Heart right ventricle (tissue), 16 donors: Measurements from ENCODE around the gene DNAJB4. TPM values are rescaled to one million over a fixed set of nuclear protein-coding genes. Genes with fewer than 3 reads are reported as not detected.
A peak's percentile ranks its signal among the peaks of the same experiment; 100 is the strongest.
"Not testable (repeated sequence)": the region's sequence is repeated elsewhere in the genome, so short reads cannot be mapped to it uniquely, and the experiment has no call there.

Source experiments
- ATAC-seq, 8 donors: fragments of 200-7000 bp; cut with Tn5 transposase; one replicate each; pipeline ENCODE4 v1.9.1; 2020; ENCODE audit warnings: mild to moderate bottlenecking in 8 of 8, moderate library complexity in 8 of 8, moderate number of reproducible peaks in 1 of 8
- DNase-seq, 2 donors: peaks; one replicate each; pipeline ENCODE4 v3.0.0-alpha.2; 2020
- H3K27ac ChIP-seq, 10 donors: fragments of 200-600 bp; sonication (generic) in 2 of 10; one replicate each; pipeline versions ENCODE4 v1.5.0 to v1.8.0; 2020 to 2022; ENCODE audit warnings: mild to moderate bottlenecking in 3 of 10
- H3K27me3 ChIP-seq, 7 donors: fragments of 200-600 bp; one replicate each; pipeline ENCODE4 v1.8.0; 2021 to 2022; ENCODE audit warnings: mild to moderate bottlenecking in 2 of 7
- H3K36me3 ChIP-seq, 9 donors: fragments of 200-600 bp; sonication (generic) in 1 of 9; one replicate each; pipeline versions ENCODE4 v1.5.0 to v1.8.0; 2020 to 2022; ENCODE audit warnings: mild to moderate bottlenecking in 2 of 9
- H3K4me1 ChIP-seq, 9 donors: fragments of 200-600 bp; sonication (generic) in 1 of 9; one replicate each; pipeline versions ENCODE4 v1.5.0 to v1.8.0; 2020 to 2022; ENCODE audit warnings: mild to moderate bottlenecking in 4 of 9
- H3K4me3 ChIP-seq, 10 donors: fragments of 200-600 bp; sonication (generic) in 2 of 10; one replicate each; pipeline versions ENCODE4 v1.5.0 to v1.8.0; 2020 to 2022; ENCODE audit warnings: mild to moderate bottlenecking in 7 of 10, moderate library complexity in 2 of 10
- H3K9me3 ChIP-seq, 11 donors: fragments of 200-600 bp in 10 of 11; sonication (generic) in 2 of 11; one replicate each; pipeline versions ENCODE4 v1.5.0 to v1.8.0; 2013 to 2022; ENCODE audit warnings: mild to moderate bottlenecking in 2 of 11, control low read depth in 1 of 11, moderate library complexity in 1 of 11
- CTCF ChIP-seq, 9 donors: fragments of 200-600 bp; sonication (generic) in 2 of 9; IDR thresholded peaks; one replicate each; pipeline versions ENCODE4 v1.5.0 to v1.8.0; 2021 to 2022; ENCODE audit warnings: antibody characterized with exemption in 9 of 9, mild to moderate bottlenecking in 5 of 9, moderate library complexity in 1 of 9
- WGBS, 2 donors: extraction: QIAGEN DNeasy Blood & Tissue Kit; methylation state at CpG; one replicate each; pipeline ENCODE4 v1.1.7; 2013; ENCODE audit warnings: inconsistent platforms in 1 of 2; 5-methylcytosine and 5-hydroxymethylcytosine counted together
- intact Hi-C, 10 donors: fragments of 100-400 bp; cut with DNase I; formaldehyde crosslinking; loops; one replicate each; pipeline versions ENCODE4 v1.11.1 to v1.14.2; 2022
- polyA plus RNA-seq, 2 donors: library from polyadenylated mRNA; stranded (reverse); fragments of 200-250 nt; gene quantifications; one replicate each; pipeline ENCODE4 v1.2.3, GENCODE V29; 2013
- total RNA-seq, 10 donors: library from RNA; stranded (reverse); fragmentation: NEBNext Ultra II Directional in 3 of 10; extraction: Animal tissue kit (Norgen Biotek cat#: 25700) in 3 of 10; gene quantifications; one replicate each; pipeline versions ENCODE4 v1.2.1 to v1.2.4, GENCODE V29; 2021 to 2023
- donor health status: Arrhythmogenic right ventricular cardiomyopathy.
- donor health status: ischemic (EF 13 %, LVEDD 7.1; RV severe dilation, severe dysfunction).
- donor health status: healthy with polysubstance abuse.
- donor health status: DM: no; HTN: yes; CAD: no.
- donor health status: DM: no; HTN: no; CAD: no.
- donor health status: ischemic (EF 25% LVEDD 6.9; RV normal size, moderate dysfunction).
- donor health status: ischemic (EF 25% LVEDD 5.7; RV mildly dilated, moderate dysfunction).
- donor health status: healthy.
- donor health status: DM: yes; HTN: yes; CAD: no.
- donor health status: Ischemic cardiomyopathy.
- donor health status: ischemic (EF 35%, LVEDD 5.7; RV mildly dilated, moderate dysfunction).
- donor health status: nonischemic (EF 11% LVEDD 7.7; RV severe dilation, severe dysfunction).
- donor health status: DM: yes; HTN: yes; CAD: no.
- donor health status: PGD.
- donor health status: ischemic (EF 29% LVEDD 5.4; RV normal size, mild dysfunction).
- donor health status: nonischemic (EF 23%, LVEDD 6.1; RV moderate dilation, normal function).

The DNAJB4 gene
- total and polyA plus RNA-seq, 12 donors: 38.5 to 178 (median 120) TPM

DNA sequence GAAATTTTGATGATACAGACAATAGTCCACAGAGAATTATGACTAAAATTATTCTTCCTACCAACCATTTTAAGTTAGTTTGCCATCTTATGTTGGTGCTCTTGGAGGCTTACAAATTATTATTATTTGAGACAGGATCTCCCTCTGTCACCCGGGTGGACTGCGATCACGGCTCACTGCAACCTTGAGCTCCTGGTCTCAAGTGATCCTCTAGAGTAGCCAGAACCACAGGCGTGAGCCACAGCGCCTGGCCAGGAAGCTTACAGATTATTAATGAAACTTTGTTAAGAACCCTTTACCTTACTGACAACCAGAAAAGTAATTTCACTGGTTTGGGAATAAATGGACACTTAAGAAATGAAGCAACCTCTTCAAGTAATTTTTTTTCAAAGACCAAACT, 8.0 kb upstream of the DNAJB4 start:
- DNase-seq (no peak), ATAC-seq (peak in 2 of 8 donors; percentile 36 to 61)
- Histone ChIP-seq H3K9me3 (no peaks in the 10 kb centered on the region), H3K4me1 (peaks cover 0 to 23% (median 0%) of the 10 kb centered on the region in 9 donors), H3K4me3 (no peak overlapping the region), H3K27me3 (no peaks in the 10 kb centered on the region), H3K27ac (no peak overlapping the region), H3K36me3 (peaks cover 0 to 29% (median 0%) of the 10 kb centered on the region in 9 donors)
- intact Hi-C loops: no loop called here
- TF ChIP-seq CTCF (IDR thresholded peaks at IDR 0.05): no peak
- WGBS, 2 donors: 74 to 91% methylated on average over 5 of the region's 5 CpGs

GRCh38 chr1:78000536-78000935, 4.2 kb upstream of the DNAJB4 start:
- 94 to 96% methylated on average over 11 of the region's 11 CpGs for WGBS, 2 donors
- H3K36me3 ChIP-seq: peaks cover 0 to 12% (median 0%) of the 10 kb centered on the region in 9 donors
- not testable (repeated sequence) for H3K9me3 ChIP-seq, H3K27me3 ChIP-seq, DNase-seq, H3K4me3 ChIP-seq, ATAC-seq, H3K27ac ChIP-seq
- intact Hi-C loops: loop anchor here in 4 of 10 donors (5.0 to 10.0 kb wide), 3 partner anchors 47 to 114 kb away; partner anchors contain the start of gene GIPC2 (in 1 of the 4)
- H3K4me1 ChIP-seq: peaks cover 0 to 34% (median 12%) of the 10 kb centered on the region in 9 donors

DNA sequence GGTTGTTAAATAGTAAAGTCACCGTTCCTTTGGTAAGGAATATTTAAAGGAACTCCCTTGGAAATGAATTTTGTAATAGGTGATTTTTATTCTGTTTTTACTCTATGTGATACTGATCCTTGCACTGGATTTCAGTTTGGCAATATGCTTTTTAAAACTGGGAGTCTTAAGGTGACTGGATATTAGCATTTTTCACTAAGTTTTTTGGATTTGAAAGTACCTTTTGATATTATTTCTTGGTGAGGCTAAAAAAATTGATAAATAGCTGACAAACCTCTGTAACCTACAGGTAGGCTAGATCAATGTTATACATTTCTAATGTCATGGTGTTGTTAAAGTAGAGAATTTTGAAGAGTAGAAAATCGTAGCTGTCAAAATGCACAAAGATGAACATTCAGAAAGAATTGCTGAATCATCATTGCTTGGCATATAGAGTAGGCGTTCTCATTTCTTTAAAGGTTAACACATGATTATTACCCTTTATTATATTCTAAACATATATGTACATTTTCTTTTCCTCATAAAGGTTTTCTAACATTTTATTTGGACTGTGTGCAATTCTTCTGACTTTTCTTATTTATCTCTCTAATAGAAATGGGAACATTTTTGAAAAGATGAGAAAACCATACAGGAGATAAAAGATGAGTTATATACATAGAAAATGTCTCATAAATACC, 1.5 kb upstream of the DNAJB4 start:
- WGBS, 2 donors: 35 to 36% methylated on average over 3 of the region's 3 CpGs
- ATAC-seq (no peak), DNase-seq (no peak)
- H3K27ac ChIP-seq: peak overlapping the region in 9 of 10 donors; percentile 81 to 95 (median 91)
- intact Hi-C loops: loop anchor here in 4 of 10 donors (5.0 to 10.0 kb wide), 3 partner anchors 44 to 112 kb away; partner anchors contain the start of gene GIPC2 (in 1 of the 4)
- H3K36me3 ChIP-seq: no peaks in the 10 kb centered on the region
- no peaks in the 10 kb centered on the region for H3K9me3 ChIP-seq
- TF ChIP-seq CTCF (IDR thresholded peaks at IDR 0.05): no peak
- peak overlapping the region in 6 of 10 donors; percentile 11 to 74 (median 64) for H3K4me3 ChIP-seq
- H3K27me3 ChIP-seq: no peaks in the 10 kb centered on the region
- H3K4me1 ChIP-seq: peaks cover 0 to 44% (median 25%) of the 10 kb centered on the region in 9 donors

GRCh38 chr1:78003882-78004718, 639 bp upstream of the DNAJB4 start:
- no peaks in the 10 kb centered on the region for H3K36me3 ChIP-seq
- H3K27me3 ChIP-seq: no peaks in the 10 kb centered on the region
- peak overlapping the region; percentile 81 to 95 (median 90) for H3K27ac ChIP-seq
- WGBS, 2 donors: 5% methylated on average over 8 of the region's 8 CpGs
- H3K4me3 ChIP-seq: peak overlapping the region in 9 of 10 donors; percentile 52 to 74 (median 62)
- H3K9me3 ChIP-seq: no peaks in the 10 kb centered on the region
- H3K4me1 ChIP-seq: peaks cover 0 to 51% (median 27%) of the 10 kb centered on the region in 9 donors
- TF ChIP-seq CTCF (IDR thresholded peaks at IDR 0.05): no peak
- intact Hi-C loops: loop anchor here in 6 of 10 donors (1.0 to 10.0 kb wide), 7 partner anchors 25 to 111 kb away; partner anchors contain the start of genes FUBP1 (in 5 of the 6) and GIPC2 (in 2 of the 6)
- peak; percentile 64 to 89 (median 82) for ATAC-seq
- DNase-seq: peak; percentile 35 to 57
